B cell (primary cell): ENCODE data around the gene POGK. TPM values are rescaled to one million over a fixed set of nuclear protein-coding genes. Genes with fewer than 3 reads are reported as not detected.

Source experiments
- ATAC-seq: fragments of 200-7000 bp; cut with Tn5 transposase; one replicate; pipeline ENCODE4 v1.10.0; 2021; ENCODE audit warnings: low read depth, mild to moderate bottlenecking, moderate number of reproducible peaks, moderate library complexity
- CTCF ChIA-PET: fragments of 350-600 bp; sonication (Branson Sonifier 250); formaldehyde crosslinking; loops from one replicate; lab custom pipeline; 2021; ENCODE audit warnings: antibody characterized with exemption, inconsistent platforms; lab: Charles Lee
- POLR2A ChIA-PET: fragments of 350-600 bp; sonication (Branson Sonifier 250); formaldehyde crosslinking; loops from one replicate; lab custom pipeline; 2021; ENCODE audit warnings: antibody characterized with exemption; lab: Charles Lee
- DNase-seq: peaks from one replicate; pipeline ENCODE4 v3.0.0; 2013
- H2AFZ ChIP-seq: 2 replicates; pipeline ENCODE4 v1.6.1; 2012; ENCODE audit warnings: mild to moderate bottlenecking, low read depth, low read length; ENCODE audit not compliant: insufficient read depth, poor library complexity, severe bottlenecking
- H3K27ac ChIP-seq, 2 donors: 1 replicate in 1 of 2; 2 replicates in 1 of 2; pipeline ENCODE4 v1.5.1; 2012 to 2013; ENCODE audit warnings: low read length in 2 of 2, mild to moderate bottlenecking in 2 of 2, moderate library complexity in 1 of 2
- H3K27me3 ChIP-seq, 4 experiments: fragments of 200-600 bp in 1 of 4; sonication (generic) in 1 of 4; replicated peaks in 1 of 4; 1 replicate in 2 of 4; 2 replicates in 2 of 4; pipeline versions ENCODE4 v1.6.1 to v1.7.0; 2013 to 2016; ENCODE audit warnings: low read length in 3 of 4, mild to moderate bottlenecking in 2 of 4, mixed read lengths in 1 of 4, moderate library complexity in 1 of 4; ENCODE audit not compliant: insufficient read depth in 4 of 4, control insufficient read depth in 3 of 4; ENCODE audit errors: control extremely low read depth in 1 of 4
- H3K36me3 ChIP-seq, 2 experiments: replicated peaks in 1 of 2; 1 replicate in 1 of 2; 2 replicates in 1 of 2; pipeline versions ENCODE4 v1.6.1 to v1.7.1; 2013; ENCODE audit warnings: low read length in 1 of 2; ENCODE audit not compliant: insufficient read depth in 2 of 2, control insufficient read depth in 1 of 2; ENCODE audit errors: control extremely low read depth in 1 of 2, extremely low read depth in 1 of 2
- H3K4me1 ChIP-seq, 2 donors: fragments of 200-600 bp in 1 of 2; sonication (generic) in 1 of 2; 1 replicate in 1 of 2; 2 replicates in 1 of 2; pipeline versions ENCODE4 v1.5.1 to v1.6.1; 2013 to 2017; ENCODE audit warnings: low read length in 2 of 2; ENCODE audit not compliant: control insufficient read depth in 2 of 2, insufficient read depth in 2 of 2
- H3K4me2 ChIP-seq: replicated peaks from 2 replicates; pipeline ENCODE3; 2012; ENCODE audit warnings: mild to moderate bottlenecking, low read depth, low read length; ENCODE audit not compliant: poor library complexity, severe bottlenecking
- H3K4me3 ChIP-seq, 5 experiments: fragments of 200-600 bp in 1 of 5; sonication (generic) in 1 of 5; 1 replicate in 3 of 5; 2 replicates in 2 of 5; pipeline versions ENCODE4 v1.5.1 to v1.7.0; 2011 to 2016; ENCODE audit warnings: low read length in 4 of 5, mild to moderate bottlenecking in 4 of 5, low read depth in 2 of 5, control low read depth in 1 of 5, moderate library complexity in 1 of 5; ENCODE audit not compliant: insufficient read depth in 1 of 5; ENCODE audit errors: control extremely low read depth in 1 of 5, extremely low read depth in 1 of 5
- H3K79me2 ChIP-seq: fragments of 200-600 bp; sonication (generic); one replicate; pipeline ENCODE4 v1.6.0; 2016; ENCODE audit warnings: low read length; ENCODE audit not compliant: control insufficient read depth, insufficient read depth
- H3K9ac ChIP-seq: fragments of 200-600 bp; sonication (generic); 2 replicates; pipeline ENCODE4 v1.6.1; 2017; ENCODE audit warnings: mild to moderate bottlenecking, low read length, moderate library complexity
- H3K9me3 ChIP-seq, 3 donors: one replicate each; pipeline versions ENCODE4 v1.6.1 to v1.7.1; 2013; ENCODE audit warnings: low read length in 2 of 3; ENCODE audit not compliant: control insufficient read depth in 2 of 3, insufficient read depth in 1 of 3; ENCODE audit errors: control extremely low read depth in 1 of 3
- H4K20me1 ChIP-seq: 2 replicates; pipeline ENCODE4 v1.6.0; 2012; ENCODE audit warnings: mild to moderate bottlenecking, low read length; ENCODE audit not compliant: insufficient read depth, control insufficient read depth, poor library complexity, severe bottlenecking
- H3K27ac Mint-ChIP-seq: one replicate; pipeline ENCODE4 v1.8.0; 2021; ENCODE audit warnings: mixed read lengths
- H3K27me3 Mint-ChIP-seq: one replicate; pipeline ENCODE4 v1.8.0; 2021; ENCODE audit warnings: mixed read lengths
- H3K4me1 Mint-ChIP-seq: one replicate; pipeline ENCODE4 v1.8.0; 2021; ENCODE audit warnings: mixed read lengths
- H3K4me3 Mint-ChIP-seq: one replicate; pipeline ENCODE4 v1.8.0; 2021; ENCODE audit warnings: mixed read lengths
- H3K9me3 Mint-ChIP-seq: one replicate; pipeline ENCODE4 v1.8.0; 2022; ENCODE audit warnings: mixed read lengths; ENCODE audit not compliant: insufficient read depth
- EZH2 ChIP-seq: IDR thresholded peaks from 2 replicates; pipeline ENCODE4 v1.6.1; 2012; ENCODE audit warnings: borderline replicate concordance, low read depth, mild to moderate bottlenecking, moderate library complexity, low read length; ENCODE audit not compliant: insufficient read depth, poor library complexity, severe bottlenecking
- WGBS: methylation state at CpG from one replicate; pipeline ENCODE4 v1.1.5; 2013; ENCODE audit warnings: missing lambda C conversion rate; ENCODE audit not compliant: insufficient coverage; 5-methylcytosine and 5-hydroxymethylcytosine counted together
- intact Hi-C: fragments of 100-400 bp; cut with micrococcal nuclease; formaldehyde crosslinking; loops from one replicate; pipeline ENCODE4 v1.10.0; 2022
- polyA plus RNA-seq: library from polyadenylated mRNA; depleted of rRNA; stranded (reverse); fragments of >200 nt; gene quantifications from 2 replicates; pipeline ENCODE4 v1.2.3, GENCODE V29; 2012
- total RNA-seq, 2 donors: library from RNA; stranded (reverse); fragments of 120-200 nt in 1 of 2; gene quantifications; 1 replicate in 1 of 2; 2 replicates in 1 of 2; pipeline versions ENCODE4 v1.2.3 to v1.2.4, GENCODE V29; 2013 to 2022
- TF ChIP-seq, protein P1 (sequence below): fragments of 200-600 bp; IDR thresholded peaks from one replicate; pipeline ENCODE4 v1.8.0; 2022; ENCODE audit warnings: antibody characterized with exemption, mild to moderate bottlenecking

Gene POGK
- total and polyA plus RNA-seq, 2 donors (not counting 1 experiment from before 2014, with no cell fraction given): 10.4 to 45.0 TPM

DNA sequence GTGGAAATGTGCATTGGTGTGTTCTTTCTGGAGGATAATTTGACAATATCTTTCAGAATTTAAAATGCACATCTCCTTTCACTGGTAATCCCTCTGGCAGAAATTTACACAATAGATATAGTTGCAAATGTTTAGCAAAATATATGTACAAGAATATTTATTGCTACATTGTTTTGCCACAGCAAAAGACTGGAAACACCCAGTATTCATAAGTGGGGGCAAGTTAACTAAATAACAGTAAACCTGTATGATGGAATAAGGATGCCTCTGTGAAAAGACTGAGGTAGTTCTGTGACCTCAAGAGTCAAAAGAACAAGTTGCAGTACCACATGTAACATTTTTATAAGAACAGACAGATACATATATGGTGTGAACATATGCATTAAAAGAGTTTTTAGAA, 50.5 kb downstream of the POGK start:
- H3K4me1 ChIP-seq: peaks cover 2 to 4% of the 10 kb centered on the region in 2 donors
- no peak overlapping the region for H3K9ac ChIP-seq
- H3K36me3 ChIP-seq: no peaks in the 10 kb centered on the region
- H3K4me2 ChIP-seq: no peak overlapping the region
- no peak for TF ChIP-seq EZH2
- TF ChIP-seq, protein P1, sequence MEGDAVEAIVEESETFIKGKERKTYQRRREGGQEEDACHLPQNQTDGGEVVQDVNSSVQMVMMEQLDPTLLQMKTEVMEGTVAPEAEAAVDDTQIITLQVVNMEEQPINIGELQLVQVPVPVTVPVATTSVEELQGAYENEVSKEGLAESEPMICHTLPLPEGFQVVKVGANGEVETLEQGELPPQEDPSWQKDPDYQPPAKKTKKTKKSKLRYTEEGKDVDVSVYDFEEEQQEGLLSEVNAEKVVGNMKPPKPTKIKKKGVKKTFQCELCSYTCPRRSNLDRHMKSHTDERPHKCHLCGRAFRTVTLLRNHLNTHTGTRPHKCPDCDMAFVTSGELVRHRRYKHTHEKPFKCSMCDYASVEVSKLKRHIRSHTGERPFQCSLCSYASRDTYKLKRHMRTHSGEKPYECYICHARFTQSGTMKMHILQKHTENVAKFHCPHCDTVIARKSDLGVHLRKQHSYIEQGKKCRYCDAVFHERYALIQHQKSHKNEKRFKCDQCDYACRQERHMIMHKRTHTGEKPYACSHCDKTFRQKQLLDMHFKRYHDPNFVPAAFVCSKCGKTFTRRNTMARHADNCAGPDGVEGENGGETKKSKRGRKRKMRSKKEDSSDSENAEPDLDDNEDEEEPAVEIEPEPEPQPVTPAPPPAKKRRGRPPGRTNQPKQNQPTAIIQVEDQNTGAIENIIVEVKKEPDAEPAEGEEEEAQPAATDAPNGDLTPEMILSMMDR: no peak
- Mint-ChIP-seq H3K9me3 (no peaks in the 10 kb centered on the region), H3K27ac (no peak overlapping the region), H3K27me3 (peaks cover 34% of the 10 kb centered on the region), H3K4me3 (no peak overlapping the region), H3K4me1 (peaks cover 4% of the 10 kb centered on the region)
- H2AFZ ChIP-seq: no peak overlapping the region
- ATAC-seq (no peak), DNase-seq (no peak)
- no peak overlapping the region for H3K4me3 ChIP-seq
- CTCF ChIA-PET: no interaction called here
- H3K9me3 ChIP-seq: no peaks in the 10 kb centered on the region
- H3K27ac ChIP-seq: no peak overlapping the region
- peaks cover 0 to 18% (median 8%) of the 10 kb centered on the region in 4 experiments for H3K27me3 ChIP-seq
- intact Hi-C loops: no loop called here
- H3K79me2 ChIP-seq: no peaks in the 10 kb centered on the region
- POLR2A ChIA-PET: no interaction called here
- no peaks in the 10 kb centered on the region for H4K20me1 ChIP-seq

DNA sequence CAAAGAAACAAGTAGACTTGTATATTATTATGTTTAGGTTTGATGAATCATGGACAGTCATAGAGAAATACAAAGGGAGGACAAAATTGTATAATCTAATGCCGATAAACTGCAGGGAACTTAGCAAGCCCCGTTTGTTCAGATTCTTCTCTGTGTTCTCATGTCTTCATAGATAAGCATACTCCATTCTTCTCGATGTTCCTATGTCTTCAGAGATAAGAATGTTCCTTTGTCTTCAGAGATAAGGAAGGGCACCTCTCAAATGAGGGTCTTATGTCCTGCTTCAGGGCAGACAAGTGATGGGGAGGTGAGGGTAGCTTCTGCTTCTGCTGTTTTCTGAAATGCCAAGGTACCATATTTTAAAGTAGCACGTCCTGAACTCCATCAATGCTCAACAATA, 56.5 kb downstream of the POGK start:
- no peak overlapping the region for H2AFZ ChIP-seq

More for the DNA sequence above, 56.5 kb downstream of the POGK start:
- Histone ChIP-seq H3K36me3 (no peaks in the 10 kb centered on the region), H3K27me3 (peaks cover 0 to 10% (median 2%) of the 10 kb centered on the region in 4 experiments), H3K4me3 (no peak overlapping the region), H4K20me1 (no peaks in the 10 kb centered on the region), H3K9ac (no peak overlapping the region), H3K9me3 (peaks cover 3 to 13% (median 10%) of the 10 kb centered on the region in 3 donors), H3K4me1 (no peaks in the 10 kb centered on the region), H3K79me2 (no peaks in the 10 kb centered on the region), H3K4me2 (no peak overlapping the region), H3K27ac (no peak overlapping the region)
- intact Hi-C loops: no loop called here
- H3K4me3 Mint-ChIP-seq: no peak overlapping the region
- TF ChIP-seq, protein P1: no peak
- TF ChIP-seq EZH2: no peak
- no peaks in the 10 kb centered on the region for H3K4me1 Mint-ChIP-seq
- CTCF ChIA-PET: interaction anchor here (1.0 kb wide), 1 partner anchor 14 kb away, joined by 3 read pairs; no protein-coding TSS in a partner anchor
- no peak for ATAC-seq
- no peak overlapping the region for H3K27ac Mint-ChIP-seq
- peaks cover 5% of the 10 kb centered on the region for H3K9me3 Mint-ChIP-seq
- DNase-seq: no peak
- WGBS: no CpG with 5 or more reads among the region's 4 CpGs
- H3K27me3 Mint-ChIP-seq: peaks cover 36% of the 10 kb centered on the region
- POLR2A ChIA-PET: no interaction called here
